GM21529 (cell line): Measurements from ENCODE around the gene NLGN4Y.

Experiments
- ATAC-seq: cut with Tn5 transposase; IDR thresholded peaks from one replicate; pipeline ENCODE4 v1.9.1; 2021; ENCODE audit not compliant: unreplicated experiment

NLGN4Y gene

GRCh38 chrY:14644157-14644952 is 120.0 kb downstream of the NLGN4Y start:
- no peak for ATAC-seq

- ATAC-seq = no peak
Measured at GRCh38 chrY:14679181-14679580, 154.9 kb downstream of the NLGN4Y start.

- ATAC-seq = no peak
Measured at GRCh38 chrY:14694543-14694942, 170.2 kb downstream of the NLGN4Y start.

DNA sequence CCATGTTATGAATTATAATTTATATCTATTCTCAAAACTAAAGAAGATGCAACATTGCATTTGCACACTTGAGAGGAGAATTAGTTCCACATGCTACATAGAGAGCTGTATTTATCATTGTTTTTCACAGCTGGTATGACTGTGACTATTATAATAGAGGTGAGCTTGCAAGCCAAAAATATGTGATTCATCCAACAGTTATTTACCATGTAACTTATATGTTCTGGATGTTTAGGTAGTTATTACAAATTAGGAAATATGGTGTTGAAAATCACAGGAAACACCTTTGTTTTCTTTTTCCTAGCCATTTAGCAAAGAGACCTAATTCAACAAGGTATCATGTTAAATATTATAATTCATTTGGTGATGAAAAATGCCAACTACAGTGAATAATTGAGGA is 183.8 kb downstream of the NLGN4Y start:
- ATAC-seq = no peak

DNA sequence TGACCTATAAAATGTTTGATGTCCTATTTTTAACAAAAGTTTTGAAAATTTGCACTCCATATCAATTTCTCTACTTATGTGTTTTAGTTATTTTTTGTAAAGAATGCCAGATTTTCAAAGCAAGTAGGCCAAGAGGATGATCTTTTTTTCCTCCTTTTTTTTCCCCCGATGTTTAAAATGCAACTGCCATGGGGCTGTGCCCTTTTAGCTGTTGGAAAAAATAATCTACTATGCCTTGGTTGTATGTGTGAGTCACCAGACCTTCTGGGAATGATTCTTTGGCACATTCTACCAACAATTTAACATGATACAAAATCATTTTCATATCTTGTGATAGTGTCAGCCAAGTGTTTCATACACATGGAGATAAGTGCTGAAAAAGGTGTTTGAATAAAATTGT is 217.3 kb downstream of the NLGN4Y start:
- ATAC-seq = no peak

DNA sequence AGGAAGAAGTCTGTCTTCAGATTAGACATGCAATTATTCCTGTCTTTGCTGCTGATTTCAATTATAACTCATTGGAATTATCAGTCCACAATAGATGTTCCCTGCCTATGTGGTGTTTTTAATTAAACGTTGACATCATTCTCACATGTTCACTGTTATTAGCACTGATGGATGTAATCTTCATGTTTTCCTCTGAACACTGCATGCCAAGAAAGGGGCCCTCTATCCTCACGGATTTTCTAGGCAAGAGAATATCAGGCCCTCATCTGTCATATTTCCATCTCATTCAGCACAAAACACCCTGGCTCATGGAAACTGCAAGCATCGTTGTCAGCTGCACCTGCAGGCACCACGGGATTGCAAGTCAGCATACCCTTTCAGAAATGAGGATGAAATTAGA is 224.0 kb downstream of the NLGN4Y start:
- no peak for ATAC-seq

DNA sequence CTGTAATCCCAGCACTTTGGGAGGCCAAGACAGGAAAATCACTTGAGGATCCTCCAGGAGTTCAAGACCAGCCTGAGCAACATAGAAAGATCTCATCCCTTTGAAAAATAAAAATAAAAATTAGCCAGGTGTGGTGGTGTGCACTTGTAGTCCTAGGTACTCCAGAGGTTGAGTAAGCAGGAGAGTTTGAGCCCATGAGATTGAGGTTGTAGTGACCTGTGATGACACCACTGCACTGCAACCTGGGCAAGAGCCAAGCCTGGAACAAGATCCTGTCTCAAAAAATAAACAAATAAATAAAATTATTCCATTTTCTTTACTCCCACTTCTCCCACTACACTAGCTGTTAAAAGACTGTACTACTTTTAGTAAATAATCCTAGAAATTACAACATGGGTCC is 231.2 kb downstream of the NLGN4Y start:
- ATAC-seq = no peak

DNA sequence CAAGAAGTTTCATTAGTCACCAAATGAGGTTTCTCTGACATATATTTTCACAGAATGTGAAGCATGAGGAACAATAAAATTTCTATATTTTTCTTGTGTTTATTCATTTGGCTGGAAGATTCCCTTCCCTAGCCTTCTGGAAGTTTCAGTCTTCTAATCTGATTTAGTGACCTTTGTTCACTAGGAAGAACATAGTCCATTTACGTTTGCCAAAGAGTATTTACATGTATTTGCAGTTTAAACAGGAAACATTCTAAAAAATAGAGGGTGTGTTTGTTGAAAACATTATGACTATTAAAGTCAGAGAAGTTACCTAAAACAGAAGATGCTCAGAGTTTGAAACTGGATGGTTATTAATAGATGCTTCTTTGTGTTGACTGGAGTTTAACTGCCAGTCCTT is 238.6 kb downstream of the NLGN4Y start:
- no peak for ATAC-seq

DNA sequence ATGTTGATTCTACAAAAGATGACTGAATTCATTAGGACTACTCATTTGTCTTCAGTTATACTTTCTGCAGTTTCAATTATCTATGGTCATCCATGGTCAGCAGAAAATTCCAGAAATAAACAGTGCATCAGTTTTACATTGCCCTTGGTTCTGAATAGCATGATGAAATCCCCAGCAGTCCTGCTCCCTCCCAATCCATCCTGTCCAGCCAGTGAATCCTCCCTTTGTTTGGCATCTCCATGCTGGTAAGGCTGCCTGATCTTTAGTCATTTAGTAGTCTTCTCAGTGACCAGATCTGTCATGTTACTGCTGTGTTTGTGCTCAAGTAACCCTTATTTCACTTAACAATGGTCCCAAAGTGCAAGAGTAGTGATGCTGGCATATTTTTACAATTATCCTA is 239.3 kb downstream of the NLGN4Y start:
- ATAC-seq = no peak

GRCh38 chrY:14778208-14778607 is 253.9 kb downstream of the NLGN4Y start:
- ATAC-seq = no peak

DNA sequence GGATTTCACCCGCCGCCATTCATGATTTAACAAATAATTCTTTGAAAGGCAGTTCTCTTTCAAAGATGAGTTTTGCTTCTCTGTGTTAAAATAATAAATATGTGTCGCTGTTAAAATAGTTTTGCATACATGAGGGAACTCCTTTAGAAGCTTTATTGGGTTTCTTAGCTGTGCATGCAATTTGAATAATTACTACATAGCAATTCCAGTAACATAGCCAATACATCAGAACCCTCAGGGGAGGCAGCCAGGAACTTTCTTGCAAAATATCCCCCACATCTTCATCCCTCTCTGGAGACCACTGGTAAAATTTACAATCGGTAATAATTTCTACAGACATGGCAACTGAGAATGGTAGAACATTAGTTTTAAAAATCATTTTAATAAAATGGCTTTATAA is 268.8 kb downstream of the NLGN4Y start:
- ATAC-seq = no peak

- no peak for ATAC-seq
Measured at GRCh38 chrY:14793674-14794073, 269.3 kb downstream of the NLGN4Y start.

GRCh38 chrY:14798010-14798409 is 273.7 kb downstream of the NLGN4Y start:
- no peak for ATAC-seq

- ATAC-seq = no peak
Measured at GRCh38 chrY:14801096-14801495, 276.8 kb downstream of the NLGN4Y start.

DNA sequence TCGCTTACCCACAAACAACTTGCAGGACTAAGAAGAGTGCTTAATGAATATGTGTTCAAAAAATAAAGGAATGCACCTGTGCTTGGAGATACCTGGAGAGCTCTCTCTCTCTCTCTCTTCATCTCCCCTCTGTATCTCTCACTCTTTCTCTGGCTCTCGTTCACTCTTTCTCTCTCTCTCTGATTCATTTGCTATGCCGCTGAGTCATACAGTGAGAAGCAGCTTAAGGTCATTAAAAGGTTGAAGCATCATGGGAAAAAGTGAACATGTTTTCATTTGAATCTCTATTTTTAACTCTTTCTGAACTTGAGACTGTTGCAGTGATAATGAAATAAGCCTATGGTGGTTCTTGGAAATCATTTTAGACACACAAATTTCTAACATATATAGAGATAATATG is 277.8 kb downstream of the NLGN4Y start:
- ATAC-seq = no peak

- ATAC-seq = no peak
Measured at GRCh38 chrY:14804041-14804440, 279.7 kb downstream of the NLGN4Y start.

GRCh38 chrY:14818452-14818851 is 294.1 kb downstream of the NLGN4Y start:
- ATAC-seq = no peak

GRCh38 chrY:14822201-14822600 is 297.9 kb downstream of the NLGN4Y start:
- ATAC-seq = no peak

- no peak for ATAC-seq
Measured at GRCh38 chrY:14822906-14823305, 298.6 kb downstream of the NLGN4Y start.

GRCh38 chrY:14824583-14824982 is 300.3 kb downstream of the NLGN4Y start:
- ATAC-seq = no peak

DNA sequence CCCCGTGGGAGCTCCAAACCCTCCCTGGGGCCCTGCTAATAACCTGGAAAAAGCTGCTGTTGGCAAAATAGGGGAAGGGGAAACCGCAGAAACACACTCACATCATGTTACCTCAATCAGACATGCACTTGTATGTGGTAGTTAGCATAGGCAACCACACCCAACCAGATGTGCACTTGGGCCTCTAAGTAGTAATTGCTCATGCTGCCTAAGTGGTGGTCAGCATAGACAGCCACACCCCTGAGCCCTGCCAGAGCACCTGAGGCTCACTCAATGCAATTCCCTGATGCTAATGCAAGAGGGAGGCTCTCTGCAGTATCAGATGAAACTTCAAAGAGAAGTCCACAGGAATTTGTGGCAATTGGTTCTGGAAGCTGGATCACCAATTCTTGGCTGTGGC is 301.4 kb downstream of the NLGN4Y start:
- no peak for ATAC-seq

DNA sequence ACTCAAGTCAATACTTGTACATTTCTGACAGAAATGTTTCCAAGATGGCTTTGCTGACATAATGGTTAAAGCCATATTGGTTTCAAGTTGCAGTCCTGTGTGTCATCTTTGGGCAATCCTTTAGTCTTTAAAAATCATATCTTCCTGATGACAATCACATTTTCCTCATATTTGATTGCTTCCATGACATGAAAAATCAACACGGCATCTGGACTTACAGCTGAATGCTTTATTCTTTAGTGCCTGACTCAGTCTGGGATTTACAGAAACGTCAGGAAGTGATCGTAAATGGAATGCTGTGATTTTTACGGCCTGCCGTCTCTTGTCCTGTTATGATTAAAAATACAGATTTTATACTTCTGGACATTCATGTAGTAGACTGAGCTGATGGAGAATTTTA is 304.2 kb downstream of the NLGN4Y start:
- ATAC-seq = no peak

DNA sequence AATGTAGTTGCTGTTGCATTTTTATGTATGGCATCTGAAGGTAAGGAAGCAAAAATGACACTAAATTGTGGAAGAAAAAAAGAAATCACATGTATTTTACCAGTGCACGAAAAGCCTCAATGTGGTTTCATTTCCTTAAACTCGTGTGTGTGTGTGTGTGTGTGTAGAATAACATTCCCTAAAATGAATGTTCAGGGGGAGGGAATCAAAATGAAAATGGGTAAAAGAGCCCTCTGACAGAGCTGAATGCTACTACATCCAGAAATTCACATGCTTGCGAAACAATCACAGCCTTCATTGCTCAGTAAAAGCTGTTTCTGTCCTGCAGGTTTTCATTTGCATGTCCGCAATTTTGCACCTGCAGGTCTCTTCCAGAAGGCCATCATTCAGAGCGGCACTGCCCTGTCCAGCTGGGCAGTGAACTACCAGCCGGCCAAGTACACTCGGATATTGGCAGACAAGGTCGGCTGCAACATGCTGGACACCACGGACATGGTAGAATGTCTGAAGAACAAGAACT is 305.1 kb downstream of the NLGN4Y start:
- ATAC-seq = no peak
